ENCODE measurements around the gene MLLT10. TPM values are rescaled to one million over a fixed set of nuclear protein-coding genes. Genes with fewer than 3 reads are reported as not detected.

The MLLT10 gene
- total RNA-seq, 4 donors from 2014 or later: 33.4 to 58.1 (median 43.6) TPM

- DNase-seq (ENCODE audit: low spot score) (no peak), ATAC-seq (ENCODE audit: low FRiP score) (no peak)
- TF ChIP-seq CTCF (IDR thresholded peaks at IDR 0.05): no peak
These were observed 19.8 kb upstream of the MLLT10 start for GRCh38 chr10:21514129-21514817.

- no peak for TF ChIP-seq CTCF (IDR thresholded peaks at IDR 0.05)
These were observed 19.1 kb upstream of the MLLT10 start for GRCh38 chr10:21514818-21515351.

DNA sequence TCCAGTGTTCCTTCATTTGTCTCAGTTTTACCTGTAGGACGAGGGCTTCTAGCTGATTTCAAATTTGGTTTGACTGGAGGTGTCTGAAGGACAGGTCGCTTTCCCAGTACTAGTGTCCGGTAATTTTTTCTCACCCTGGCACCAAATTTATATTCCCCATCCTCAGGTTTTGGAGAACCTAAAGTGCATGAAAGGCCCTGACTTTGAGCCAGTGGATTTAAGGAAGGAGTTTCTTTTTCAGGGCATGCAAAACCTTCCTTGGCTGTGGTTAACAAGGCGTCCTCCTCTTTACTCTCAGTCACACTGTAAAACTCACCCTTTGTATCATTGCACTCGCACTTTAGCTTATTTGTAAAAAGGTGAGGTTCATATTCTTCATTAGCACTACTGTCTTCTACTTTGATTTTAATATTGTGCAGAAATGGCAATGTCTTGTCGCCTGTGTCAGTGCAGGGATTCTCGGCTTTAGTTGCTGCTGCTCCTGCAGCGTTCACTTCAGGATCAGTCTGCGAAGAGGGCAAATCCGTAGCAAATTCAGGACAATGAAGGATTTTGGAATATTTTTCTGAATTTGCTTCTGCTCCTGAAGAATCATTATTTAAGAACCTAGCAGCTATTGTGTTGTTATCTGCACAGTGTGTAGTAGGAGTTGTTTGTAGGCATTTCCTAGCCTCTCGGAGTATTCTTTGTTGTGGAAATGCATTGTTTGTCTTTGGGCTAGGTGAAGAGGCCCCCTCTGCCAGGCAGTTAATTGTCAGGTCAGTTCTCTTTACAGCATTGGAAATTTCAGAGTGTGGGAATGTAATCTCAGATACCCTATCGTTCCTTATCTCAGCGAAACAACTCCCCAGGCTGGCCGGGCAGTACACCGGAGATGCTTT, 18.4 kb upstream of the MLLT10 start:
- TF ChIP-seq CTCF (IDR thresholded peaks at IDR 0.05): no peak
- DNase-seq (ENCODE audit: low spot score) (no peak), ATAC-seq (ENCODE audit: low FRiP score) (no peak)

More at GRCh38 chr10:21514818-21515351, 19.1 kb upstream of the MLLT10 start:
- DNase-seq (ENCODE audit: low spot score) (no peak), ATAC-seq (ENCODE audit: low FRiP score) (no peak)

- ATAC-seq (ENCODE audit: low FRiP score): peak; percentile 51
- TF ChIP-seq CTCF (IDR thresholded peaks at IDR 0.05): no peak
- no peak for DNase-seq (ENCODE audit: low spot score)
These were observed 17.5 kb upstream of the MLLT10 start for GRCh38 chr10:21516242-21517131.

- no peak for DNase-seq (ENCODE audit: low spot score)
- ATAC-seq (ENCODE audit: low FRiP score): peak; percentile 68
These were observed 16.6 kb upstream of the MLLT10 start for GRCh38 chr10:21517134-21518031.

More at GRCh38 chr10:21517134-21518031, 16.6 kb upstream of the MLLT10 start:
- no peak for TF ChIP-seq CTCF (IDR thresholded peaks at IDR 0.05)

Measured in omental fat pad (tissue), 4 donors.